Measurements from ENCODE around the gene ADAT3. TPM values are rescaled to one million over a fixed set of nuclear protein-coding genes. Genes with fewer than 3 reads are reported as not detected.

Gene ADAT3
- total and polyA plus RNA-seq, 11 donors: 1.2 to 5.1 (median 1.9) TPM

DNA sequence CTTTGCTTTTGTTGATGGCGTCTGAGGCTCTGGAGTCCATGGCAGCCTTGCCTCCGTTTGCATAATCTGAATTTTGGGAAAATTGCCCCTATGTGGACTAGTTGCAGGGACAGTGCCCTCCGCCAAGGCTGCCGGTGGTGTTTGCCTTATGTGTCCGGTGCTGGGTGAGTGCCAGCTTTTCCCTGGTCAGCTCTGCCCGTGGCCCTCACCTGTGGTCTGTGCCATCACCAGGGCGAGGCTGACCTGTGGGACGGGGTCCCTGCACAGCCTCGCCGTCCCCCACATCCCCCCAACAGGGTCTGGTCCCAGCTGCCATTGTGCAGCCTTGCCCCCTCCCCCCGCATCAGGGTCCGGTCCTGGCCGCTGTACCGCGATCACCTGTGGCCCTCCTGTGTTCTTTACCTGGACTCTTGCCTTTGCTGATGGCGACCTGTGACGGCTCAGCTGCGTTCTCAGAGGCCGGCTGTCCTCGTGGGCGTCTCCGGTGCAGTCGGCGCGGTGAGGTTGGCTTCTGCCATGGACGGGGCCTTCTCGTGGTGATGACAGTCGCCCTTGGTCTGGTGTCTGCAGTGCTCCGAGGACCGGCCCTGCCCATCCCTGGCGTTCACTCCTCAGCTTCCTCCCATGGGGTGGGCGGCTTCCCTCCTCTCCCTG lies 48.4 kb downstream of the ADAT3 start:
- DNase-seq: no peak
- WGBS, 4 donors: 88 to 93% (median 90%) methylated on average over 26 to 32 of the region's 32 CpGs
- intact Hi-C loops (cut with DNase I): no loop called here

DNA sequence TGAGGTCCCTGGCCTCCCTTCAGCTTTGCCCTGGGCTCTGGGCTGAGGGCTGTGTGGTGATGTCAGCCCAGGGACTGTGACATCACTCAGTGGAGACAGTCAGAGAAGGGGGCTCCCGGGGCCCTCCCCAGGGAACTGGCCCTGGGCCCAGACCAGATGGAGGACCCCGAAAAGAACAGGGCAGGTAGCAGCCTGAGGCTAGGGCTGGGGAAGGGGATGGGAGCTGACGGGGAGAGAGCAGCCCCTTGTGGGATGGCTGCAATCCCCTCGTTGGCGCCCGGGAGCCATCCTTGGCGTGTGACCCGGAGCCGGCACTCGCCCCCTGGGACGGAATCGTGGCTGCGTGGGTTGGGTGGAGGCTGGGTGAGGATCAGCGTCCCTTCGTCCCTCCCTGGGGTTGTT lies 49.3 kb downstream of the ADAT3 start:
- intact Hi-C loops (cut with DNase I): no loop called here

More for the DNA sequence above, 48.4 kb downstream of the ADAT3 start:
- no peak for ATAC-seq
- H3K4me1 ChIP-seq: peaks cover 0 to 11% (median 0%) of the 10 kb centered on the region in 12 donors
- peaks cover 0 to 37% (median 0%) of the 10 kb centered on the region in 9 donors for H3K36me3 ChIP-seq
- no peak overlapping the region for H3K4me3 ChIP-seq
- no peak for TF ChIP-seq POLR2A (IDR thresholded peaks at IDR 0.05)
- TF ChIP-seq, protein P1, sequence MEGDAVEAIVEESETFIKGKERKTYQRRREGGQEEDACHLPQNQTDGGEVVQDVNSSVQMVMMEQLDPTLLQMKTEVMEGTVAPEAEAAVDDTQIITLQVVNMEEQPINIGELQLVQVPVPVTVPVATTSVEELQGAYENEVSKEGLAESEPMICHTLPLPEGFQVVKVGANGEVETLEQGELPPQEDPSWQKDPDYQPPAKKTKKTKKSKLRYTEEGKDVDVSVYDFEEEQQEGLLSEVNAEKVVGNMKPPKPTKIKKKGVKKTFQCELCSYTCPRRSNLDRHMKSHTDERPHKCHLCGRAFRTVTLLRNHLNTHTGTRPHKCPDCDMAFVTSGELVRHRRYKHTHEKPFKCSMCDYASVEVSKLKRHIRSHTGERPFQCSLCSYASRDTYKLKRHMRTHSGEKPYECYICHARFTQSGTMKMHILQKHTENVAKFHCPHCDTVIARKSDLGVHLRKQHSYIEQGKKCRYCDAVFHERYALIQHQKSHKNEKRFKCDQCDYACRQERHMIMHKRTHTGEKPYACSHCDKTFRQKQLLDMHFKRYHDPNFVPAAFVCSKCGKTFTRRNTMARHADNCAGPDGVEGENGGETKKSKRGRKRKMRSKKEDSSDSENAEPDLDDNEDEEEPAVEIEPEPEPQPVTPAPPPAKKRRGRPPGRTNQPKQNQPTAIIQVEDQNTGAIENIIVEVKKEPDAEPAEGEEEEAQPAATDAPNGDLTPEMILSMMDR (IDR thresholded peaks at IDR 0.05): no peak
- no peaks in the 10 kb centered on the region for H3K27me3 ChIP-seq
- H3K9me3 ChIP-seq: no peaks in the 10 kb centered on the region
- no peak overlapping the region for H3K27ac ChIP-seq

DNA sequence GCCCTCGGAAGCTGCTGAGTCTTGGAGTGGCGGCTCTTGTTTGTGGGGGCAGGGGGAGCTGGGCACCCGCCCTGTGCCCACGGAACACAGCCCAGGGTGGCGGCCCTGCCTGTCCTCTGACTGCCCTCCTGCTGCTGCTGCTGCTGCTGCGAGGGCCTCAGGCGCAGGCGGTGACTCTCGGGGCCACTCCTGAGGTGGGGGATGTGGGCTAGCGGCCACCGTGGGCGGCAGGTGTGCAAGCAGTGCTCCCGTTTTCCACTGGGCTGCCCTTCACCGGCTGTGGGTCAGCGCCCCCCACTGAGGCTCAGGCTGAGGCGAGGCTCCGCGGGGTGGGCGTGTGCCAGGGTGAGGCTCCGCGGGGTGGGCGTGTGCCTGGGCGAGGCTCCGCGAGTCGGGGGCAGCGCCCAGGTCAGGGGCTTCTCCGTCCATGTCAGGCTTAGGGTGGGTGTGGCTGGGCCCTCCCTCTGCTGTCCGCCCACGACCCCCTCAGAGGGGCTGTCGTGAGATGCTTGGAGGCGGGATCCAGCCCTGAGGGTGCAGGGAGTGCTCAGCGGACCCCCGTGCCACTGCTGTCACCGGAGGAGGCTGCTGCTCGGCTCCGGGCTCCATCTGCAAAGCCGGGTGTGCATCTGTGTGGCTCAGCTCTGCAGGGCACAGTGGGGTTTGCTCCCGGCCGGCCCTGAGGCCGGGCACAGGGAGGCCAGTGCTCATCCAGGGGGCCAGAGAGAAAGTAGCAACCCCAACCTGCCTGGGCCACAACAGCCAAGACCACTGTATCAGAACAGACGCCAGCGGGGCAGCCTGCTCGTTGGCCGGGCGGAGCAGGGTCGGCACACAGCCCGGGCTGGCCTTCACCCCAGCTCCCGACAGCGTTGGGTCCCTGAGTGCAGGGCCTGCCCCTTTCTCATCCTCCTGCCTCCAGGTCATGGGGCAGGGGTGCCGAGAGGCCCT lies 50.2 kb downstream of the ADAT3 start:
- 80 to 90% (median 86%) methylated on average over 34 to 51 of the region's 51 CpGs for WGBS, 4 donors
- ATAC-seq (no peak), DNase-seq (no peak)
- H3K4me1 ChIP-seq: peaks cover 0 to 11% (median 0%) of the 10 kb centered on the region in 12 donors
- no peaks in the 10 kb centered on the region for H3K9me3 ChIP-seq
- no peak for TF ChIP-seq POLR2A (IDR thresholded peaks at IDR 0.05)
- TF ChIP-seq, protein P1 (IDR thresholded peaks at IDR 0.05): no peak
- no peak overlapping the region for H3K27ac ChIP-seq
- H3K36me3 ChIP-seq: peaks cover 0 to 26% (median 0%) of the 10 kb centered on the region in 9 donors
- no peaks in the 10 kb centered on the region for H3K27me3 ChIP-seq
- H3K4me3 ChIP-seq: no peak overlapping the region
- intact Hi-C loops (cut with DNase I): no loop called here

More for the DNA sequence above, 49.3 kb downstream of the ADAT3 start:
- ATAC-seq: no peak
- TF ChIP-seq, protein P1 (IDR thresholded peaks at IDR 0.05): no peak
- no peak for TF ChIP-seq POLR2A (IDR thresholded peaks at IDR 0.05)
- 93 to 100% (median 94%) methylated on average over 6 to 15 of the region's 15 CpGs for WGBS, 4 donors
- no peak for DNase-seq
- H3K27me3 ChIP-seq: no peaks in the 10 kb centered on the region
- H3K36me3 ChIP-seq: peaks cover 0 to 31% (median 0%) of the 10 kb centered on the region in 9 donors
- no peaks in the 10 kb centered on the region for H3K9me3 ChIP-seq
- H3K4me1 ChIP-seq: peaks cover 0 to 11% (median 0%) of the 10 kb centered on the region in 12 donors
- H3K27ac ChIP-seq: no peak overlapping the region
- no peak overlapping the region for H3K4me3 ChIP-seq

DNA sequence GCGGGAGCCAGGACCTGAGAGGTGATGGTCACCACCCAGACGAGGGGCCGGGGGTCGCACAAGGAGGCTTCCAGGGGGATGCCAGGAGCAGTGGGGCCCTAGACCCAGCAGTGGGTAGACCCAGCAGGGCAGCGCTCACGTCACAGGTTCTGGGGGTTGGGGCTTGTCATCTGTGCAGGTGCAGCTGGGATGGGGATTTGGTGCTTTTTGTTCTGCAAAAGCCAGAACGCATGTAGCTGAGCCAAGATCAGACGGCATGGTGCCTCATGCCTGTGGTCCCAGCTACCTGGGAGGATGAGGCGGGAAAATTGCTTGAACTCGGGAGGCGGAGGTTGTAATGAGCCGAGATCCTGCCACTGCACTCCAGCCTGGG lies 50.9 kb downstream of the ADAT3 start:
- TF ChIP-seq POLR2A (IDR thresholded peaks at IDR 0.05): no peak
- TF ChIP-seq, protein P1 (IDR thresholded peaks at IDR 0.05): no peak
- WGBS, 4 donors: 93 to 97% (median 94%) methylated on average over 12 of the region's 12 CpGs
- DNase-seq (no peak), ATAC-seq (no peak)
- H3K27ac ChIP-seq: no peak overlapping the region
- H3K4me1 ChIP-seq: peaks cover 0 to 11% (median 0%) of the 10 kb centered on the region in 12 donors
- H3K4me3 ChIP-seq: no peak overlapping the region
- intact Hi-C loops (cut with DNase I): no loop called here
- H3K27me3 ChIP-seq: no peaks in the 10 kb centered on the region
- no peaks in the 10 kb centered on the region for H3K9me3 ChIP-seq
- peaks cover 0 to 26% (median 0%) of the 10 kb centered on the region in 9 donors for H3K36me3 ChIP-seq
